ENCODE data around the gene ABCA2. TPM values are rescaled to one million over a fixed set of nuclear protein-coding genes. Genes with fewer than 3 reads are reported as not detected.

ABCA2 gene, protein sequence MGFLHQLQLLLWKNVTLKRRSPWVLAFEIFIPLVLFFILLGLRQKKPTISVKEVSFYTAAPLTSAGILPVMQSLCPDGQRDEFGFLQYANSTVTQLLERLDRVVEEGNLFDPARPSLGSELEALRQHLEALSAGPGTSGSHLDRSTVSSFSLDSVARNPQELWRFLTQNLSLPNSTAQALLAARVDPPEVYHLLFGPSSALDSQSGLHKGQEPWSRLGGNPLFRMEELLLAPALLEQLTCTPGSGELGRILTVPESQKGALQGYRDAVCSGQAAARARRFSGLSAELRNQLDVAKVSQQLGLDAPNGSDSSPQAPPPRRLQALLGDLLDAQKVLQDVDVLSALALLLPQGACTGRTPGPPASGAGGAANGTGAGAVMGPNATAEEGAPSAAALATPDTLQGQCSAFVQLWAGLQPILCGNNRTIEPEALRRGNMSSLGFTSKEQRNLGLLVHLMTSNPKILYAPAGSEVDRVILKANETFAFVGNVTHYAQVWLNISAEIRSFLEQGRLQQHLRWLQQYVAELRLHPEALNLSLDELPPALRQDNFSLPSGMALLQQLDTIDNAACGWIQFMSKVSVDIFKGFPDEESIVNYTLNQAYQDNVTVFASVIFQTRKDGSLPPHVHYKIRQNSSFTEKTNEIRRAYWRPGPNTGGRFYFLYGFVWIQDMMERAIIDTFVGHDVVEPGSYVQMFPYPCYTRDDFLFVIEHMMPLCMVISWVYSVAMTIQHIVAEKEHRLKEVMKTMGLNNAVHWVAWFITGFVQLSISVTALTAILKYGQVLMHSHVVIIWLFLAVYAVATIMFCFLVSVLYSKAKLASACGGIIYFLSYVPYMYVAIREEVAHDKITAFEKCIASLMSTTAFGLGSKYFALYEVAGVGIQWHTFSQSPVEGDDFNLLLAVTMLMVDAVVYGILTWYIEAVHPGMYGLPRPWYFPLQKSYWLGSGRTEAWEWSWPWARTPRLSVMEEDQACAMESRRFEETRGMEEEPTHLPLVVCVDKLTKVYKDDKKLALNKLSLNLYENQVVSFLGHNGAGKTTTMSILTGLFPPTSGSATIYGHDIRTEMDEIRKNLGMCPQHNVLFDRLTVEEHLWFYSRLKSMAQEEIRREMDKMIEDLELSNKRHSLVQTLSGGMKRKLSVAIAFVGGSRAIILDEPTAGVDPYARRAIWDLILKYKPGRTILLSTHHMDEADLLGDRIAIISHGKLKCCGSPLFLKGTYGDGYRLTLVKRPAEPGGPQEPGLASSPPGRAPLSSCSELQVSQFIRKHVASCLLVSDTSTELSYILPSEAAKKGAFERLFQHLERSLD (N-terminal part only)
- total RNA-seq: 3.0 and 7.6 TPM in 2 replicates

DNA sequence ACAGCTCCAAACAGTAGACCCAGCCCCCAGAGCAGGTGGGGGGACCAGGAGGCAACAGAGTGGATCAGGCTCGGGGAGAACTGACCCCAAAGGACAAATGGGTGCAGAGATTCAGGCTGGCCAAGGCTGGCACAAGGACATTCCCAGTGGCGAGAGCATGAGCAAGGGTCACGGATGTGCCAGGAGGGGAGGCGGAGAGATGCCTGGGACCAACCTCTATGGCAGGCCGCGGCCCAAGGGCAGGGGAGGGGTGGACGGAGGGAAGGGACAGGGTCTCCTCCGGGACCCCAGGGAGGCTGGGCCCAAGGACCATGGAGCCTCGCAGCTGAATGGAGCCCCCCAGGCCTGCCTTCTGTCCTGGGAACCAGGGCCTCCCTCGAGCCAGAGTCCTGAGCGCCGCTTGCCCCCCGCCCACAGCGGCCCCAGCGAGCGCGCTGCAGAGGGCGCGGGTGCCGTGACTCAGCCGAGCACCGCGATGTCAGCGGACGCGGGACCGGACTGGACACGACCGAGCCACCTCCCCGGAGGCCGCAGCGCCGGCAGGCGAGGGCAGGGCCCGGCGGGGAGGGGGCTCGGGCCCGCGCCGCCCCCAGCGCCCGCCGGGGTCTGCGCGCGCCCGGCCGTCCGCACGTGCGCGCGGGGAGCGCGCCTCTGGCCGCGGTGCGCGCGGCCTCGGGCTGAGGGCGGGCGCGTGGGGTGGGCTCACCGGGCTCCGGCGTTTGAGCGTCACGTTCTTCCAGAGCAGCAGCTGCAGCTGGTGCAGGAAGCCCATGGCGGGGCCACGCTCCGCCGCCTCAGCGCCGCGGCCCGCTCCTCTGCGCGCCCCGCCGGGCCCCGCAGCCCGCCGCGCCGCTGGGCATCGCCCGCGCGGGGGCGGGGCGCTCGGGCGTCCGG is at the start of gene ABCA2:
Gene ABCA2, minus strand, starts transcription at position 869 of the 894 bp plus-strand sequence. Its CDS starts 97 bp downstream, at position 772.
- no peak for DNase-seq (ENCODE audit: low read depth)

DNA sequence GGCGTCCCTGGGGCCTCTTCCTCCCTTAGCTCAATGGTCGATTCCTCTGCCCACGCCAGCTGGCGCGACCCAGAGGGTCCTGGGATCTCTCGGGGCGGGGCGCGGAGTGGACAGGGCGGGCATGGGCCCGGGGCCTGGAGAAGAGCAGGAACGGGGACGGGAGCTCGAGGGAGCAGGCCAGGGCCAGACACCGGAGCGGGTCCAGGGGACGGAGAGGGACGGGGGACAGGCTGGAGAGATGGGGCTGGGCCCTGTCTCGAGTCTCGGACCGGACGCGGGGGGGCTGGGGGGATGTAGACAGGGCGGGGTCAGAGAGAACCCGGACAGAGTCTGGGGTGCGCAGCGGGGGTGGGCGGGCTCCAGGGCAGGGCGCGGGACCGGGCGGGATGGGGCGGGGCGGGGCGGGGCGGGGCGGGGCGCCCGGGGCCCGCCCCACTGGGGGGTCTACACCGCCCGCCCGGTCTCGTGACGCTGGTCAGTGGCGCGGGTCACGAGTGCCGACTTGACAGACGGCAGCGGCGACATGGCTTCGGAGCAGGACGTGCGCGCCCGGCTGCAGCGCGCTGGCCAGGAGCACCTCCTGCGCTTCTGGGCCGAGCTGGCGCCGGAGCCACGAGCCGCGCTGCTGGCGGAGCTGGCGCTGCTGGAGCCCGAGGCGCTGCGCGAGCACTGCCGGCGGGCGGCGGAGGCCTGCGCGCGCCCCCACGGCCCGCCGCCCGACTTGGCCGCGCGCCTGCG is 49.1 kb upstream of the ABCA2 start, which contains the start of gene UAP1L1:
Gene UAP1L1, plus strand, starts transcription at position 508 of the 738 bp plus-strand sequence. Its CDS starts 16 bp downstream, at position 524.
- H3K4me3 ChIP-seq (ENCODE audit: low read depth, low read length): peak within 1 kb of the TSS; percentile 72
- DNase-seq (ENCODE audit: low read depth): no peak
- TF ChIP-seq, protein P1, sequence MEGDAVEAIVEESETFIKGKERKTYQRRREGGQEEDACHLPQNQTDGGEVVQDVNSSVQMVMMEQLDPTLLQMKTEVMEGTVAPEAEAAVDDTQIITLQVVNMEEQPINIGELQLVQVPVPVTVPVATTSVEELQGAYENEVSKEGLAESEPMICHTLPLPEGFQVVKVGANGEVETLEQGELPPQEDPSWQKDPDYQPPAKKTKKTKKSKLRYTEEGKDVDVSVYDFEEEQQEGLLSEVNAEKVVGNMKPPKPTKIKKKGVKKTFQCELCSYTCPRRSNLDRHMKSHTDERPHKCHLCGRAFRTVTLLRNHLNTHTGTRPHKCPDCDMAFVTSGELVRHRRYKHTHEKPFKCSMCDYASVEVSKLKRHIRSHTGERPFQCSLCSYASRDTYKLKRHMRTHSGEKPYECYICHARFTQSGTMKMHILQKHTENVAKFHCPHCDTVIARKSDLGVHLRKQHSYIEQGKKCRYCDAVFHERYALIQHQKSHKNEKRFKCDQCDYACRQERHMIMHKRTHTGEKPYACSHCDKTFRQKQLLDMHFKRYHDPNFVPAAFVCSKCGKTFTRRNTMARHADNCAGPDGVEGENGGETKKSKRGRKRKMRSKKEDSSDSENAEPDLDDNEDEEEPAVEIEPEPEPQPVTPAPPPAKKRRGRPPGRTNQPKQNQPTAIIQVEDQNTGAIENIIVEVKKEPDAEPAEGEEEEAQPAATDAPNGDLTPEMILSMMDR (conservative IDR thresholded peaks at IDR 0.05; ENCODE audit: low read depth, low read length): no peak

More for the DNA sequence above, at the start of gene ABCA2:
- TF ChIP-seq, protein P1 (conservative IDR thresholded peaks at IDR 0.05; ENCODE audit: low read depth, low read length): no peak
- peak within 1 kb of the TSS; percentile 75 for H3K4me3 ChIP-seq (ENCODE audit: low read depth, low read length)

DNA sequence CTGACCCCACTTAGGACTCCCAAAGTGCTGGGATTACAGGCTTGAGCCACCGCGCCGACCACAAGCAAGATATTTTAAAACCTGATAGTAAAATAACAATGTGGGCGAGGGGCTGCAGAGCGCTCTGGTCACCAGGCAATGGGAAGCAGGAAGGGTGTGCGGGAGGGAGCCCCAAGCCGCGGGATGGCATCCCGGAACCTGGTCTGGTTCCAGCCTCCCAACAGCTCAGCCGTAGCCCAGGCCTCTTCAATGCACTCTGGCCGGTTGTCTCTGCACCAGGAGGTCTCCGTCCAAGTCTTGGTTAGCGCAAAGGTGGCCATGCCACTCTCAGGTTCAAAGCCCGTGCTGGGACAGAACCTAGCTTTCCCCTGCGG is 48.6 kb upstream of the ABCA2 start:
- H3K4me3 ChIP-seq (ENCODE audit: low read depth, low read length): peak overlapping the region; percentile 40

DNA sequence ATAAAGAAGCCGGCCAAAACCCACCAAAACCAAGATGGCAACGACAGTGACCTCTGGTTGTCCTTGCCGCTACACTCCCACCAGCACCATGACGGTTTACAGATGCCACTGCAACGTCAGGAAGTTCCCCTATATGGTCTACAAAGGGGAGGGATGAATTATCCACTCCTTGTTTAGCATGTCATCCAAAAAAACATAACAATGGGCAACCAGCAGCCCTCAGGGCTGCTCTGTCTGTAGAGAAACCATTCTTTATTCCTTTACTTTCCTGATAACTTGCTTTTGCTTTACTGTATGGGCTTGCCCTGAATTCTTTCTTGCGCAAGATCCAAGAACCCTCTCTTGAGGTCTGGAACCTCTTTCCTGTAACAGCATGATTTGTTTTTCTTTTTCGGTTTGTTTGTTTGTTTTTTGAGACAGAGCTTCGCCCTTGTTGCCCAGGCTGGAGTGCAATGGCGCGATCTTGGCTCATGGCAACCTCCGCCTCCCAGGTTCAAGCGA is 47.3 kb upstream of the ABCA2 start:
- DNase-seq (ENCODE audit: low read depth): no peak
- TF ChIP-seq, protein P1 (conservative IDR thresholded peaks at IDR 0.05; ENCODE audit: low read depth, low read length): no peak
- no peak overlapping the region for H3K4me3 ChIP-seq (ENCODE audit: low read depth, low read length)

More for the DNA sequence above, 48.6 kb upstream of the ABCA2 start:
- TF ChIP-seq, protein P1 (conservative IDR thresholded peaks at IDR 0.05; ENCODE audit: low read depth, low read length): no peak
- DNase-seq (ENCODE audit: low read depth): no peak

DNA sequence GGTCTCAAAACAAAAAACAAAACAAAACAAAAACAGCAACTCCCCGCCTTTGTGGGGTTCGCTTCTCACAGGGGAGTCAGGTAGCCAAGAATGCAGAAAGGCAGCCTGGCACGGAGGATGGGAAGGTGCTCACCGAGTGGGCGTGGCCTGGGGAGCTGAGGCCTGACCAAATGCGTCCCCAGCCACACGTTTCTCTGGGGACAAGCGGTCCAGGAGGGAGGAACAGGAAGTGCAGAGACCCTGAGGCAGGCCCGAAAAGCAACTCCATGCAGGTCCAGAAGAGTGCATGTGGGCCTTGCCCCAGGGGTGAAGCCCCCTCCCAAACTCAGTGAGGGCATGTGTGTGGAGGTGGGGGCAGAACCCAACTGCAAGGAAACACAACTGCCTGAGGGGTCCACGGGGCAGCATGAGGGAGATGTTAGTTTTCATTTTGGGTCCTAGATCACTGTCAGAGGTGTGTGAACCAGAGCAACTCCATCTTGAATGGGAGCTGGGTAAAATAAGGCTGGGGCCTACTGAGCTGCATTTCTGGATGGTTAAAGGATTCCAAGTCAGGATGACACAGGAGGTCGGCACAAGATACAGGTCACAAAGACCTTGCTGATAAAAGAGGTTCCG is 46.7 kb upstream of the ABCA2 start:
- TF ChIP-seq, protein P1 (conservative IDR thresholded peaks at IDR 0.05; ENCODE audit: low read depth, low read length): no peak
- H3K4me3 ChIP-seq (ENCODE audit: low read depth, low read length): no peak overlapping the region
- no peak for DNase-seq (ENCODE audit: low read depth)

All from epithelial cell of proximal tubule (primary cell).